Panc1 (cell line): ENCODE data around the gene ARID4B. TPM values are rescaled to one million over a fixed set of nuclear protein-coding genes. Genes with fewer than 3 reads are reported as not detected.
"Not testable (repeated sequence)": the region's sequence is repeated elsewhere in the genome, so short reads cannot be mapped to it uniquely, and the experiment has no call there.

Experiments used
- ATAC-seq: fragments of 200-7000 bp; cut with Tn5 transposase; 2 replicates; pipeline ENCODE4 v1.9.1; 2020; ENCODE audit warnings: mild to moderate bottlenecking, moderate library complexity
- BruUV-seq: library from RNA; stranded (reverse); fragments of 400-500 nt; replicated peaks from 2 replicates; lab custom pipeline; 2021; lab: Mats Ljungman, UMichigan
- CTCF ChIA-PET: fragments of 300-600 bp; sonication (Branson Sonifier 250); formaldehyde crosslinking; loops from one replicate; lab custom pipeline; 2022; ENCODE audit warnings: antibody characterized with exemption; lab: Charles Lee
- POLR2A ChIA-PET: fragments of 300-600 bp; sonication (Branson Sonifier 250); formaldehyde crosslinking; loops from one replicate; lab custom pipeline; 2022; ENCODE audit warnings: antibody characterized with exemption; lab: Charles Lee
- DNase-seq: peaks from one replicate; pipeline ENCODE4 v3.0.0-alpha.2; 2010; ENCODE audit warnings: low read depth, low spot score
- H3K27ac ChIP-seq: 2 replicates; pipeline ENCODE4 v1.5.1; 2011; ENCODE audit warnings: mild to moderate bottlenecking, low read length, inconsistent platforms
- H3K27me3 ChIP-seq: fragments of 200-500 bp; sonication (Bioruptor generic); 2 replicates; pipeline ENCODE4 v1.6.0; 2014; ENCODE audit warnings: low read length, inconsistent platforms; ENCODE audit not compliant: control insufficient read depth, insufficient read depth
- H3K36me3 ChIP-seq: fragments of 200-500 bp; sonication (Bioruptor generic); 2 replicates; pipeline ENCODE4 v1.5.1; 2014; ENCODE audit warnings: inconsistent platforms, mild to moderate bottlenecking, low read length, moderate library complexity; ENCODE audit not compliant: control insufficient read depth, insufficient read depth
- H3K4me1 ChIP-seq: 2 replicates; pipeline ENCODE4 v1.5.1; 2011; ENCODE audit warnings: inconsistent platforms, mild to moderate bottlenecking, low read length, moderate library complexity; ENCODE audit not compliant: control insufficient read depth, insufficient read depth
- H3K4me3 ChIP-seq, 2 experiments: 2 replicates each; pipeline ENCODE4 v1.5.1; 2011 to 2012; ENCODE audit warnings: low read depth in 2 of 2, low read length in 2 of 2, mild to moderate bottlenecking in 2 of 2, inconsistent platforms in 1 of 2, moderate library complexity in 1 of 2
- H3K9me3 ChIP-seq: fragments of 200-500 bp; sonication (Bioruptor generic); 2 replicates; pipeline ENCODE4 v1.5.1; 2014; ENCODE audit warnings: low read depth, mild to moderate bottlenecking, inconsistent platforms, low read length, moderate library complexity; ENCODE audit not compliant: control insufficient read depth, insufficient read depth
- POLR2AphosphoS5 ChIP-seq: IDR thresholded peaks from 2 replicates; pipeline ENCODE4 v1.6.1; 2012; ENCODE audit warnings: mild to moderate bottlenecking, low read depth, low read length, moderate library complexity
- SIN3A ChIP-seq: IDR thresholded peaks from 2 replicates; pipeline ENCODE4 v1.6.1; 2012; ENCODE audit warnings: low read depth, mild to moderate bottlenecking, low read length, moderate library complexity, borderline replicate concordance; ENCODE audit not compliant: insufficient read depth
- TCF7L2 ChIP-seq: IDR thresholded peaks from 2 replicates; pipeline ENCODE4 v1.6.1; 2011; ENCODE audit warnings: mild to moderate bottlenecking, low read depth, low read length, inconsistent platforms
- in situ Hi-C: cut with HindIII; loops from 2 replicates; pipeline ENCODE4 v1.10.0; 2016; ENCODE audit warnings: low sequenced_read_pairs, low pct_unique_long_range_greater_than_20kb
- intact Hi-C: fragments of 100-400 bp; cut with micrococcal nuclease; formaldehyde crosslinking; loops from one replicate; pipeline ENCODE4 v1.10.0; 2022; ENCODE audit not compliant: unreplicated experiment
- total RNA-seq: library from RNA; stranded (reverse); gene quantifications from one replicate; pipeline ENCODE4 v1.2.1, GENCODE V29; 2021; ENCODE audit not compliant: unreplicated experiment
- TF ChIP-seq, protein P1 (sequence below): fragments of 450-650 bp; IDR thresholded peaks from 2 replicates; pipeline ENCODE4 v1.5.1; 2017; ENCODE audit warnings: mild to moderate bottlenecking
- TF ChIP-seq, protein P2 (sequence below), 2 experiments: IDR thresholded peaks; 2 replicates each; pipeline ENCODE4 v1.6.1; 2011 to 2012; ENCODE audit warnings: low read depth in 2 of 2, control low read depth in 1 of 2, low read length in 1 of 2, mild to moderate bottlenecking in 1 of 2, moderate library complexity in 1 of 2; ENCODE audit not compliant: insufficient read depth in 1 of 2

The ARID4B gene
- total RNA-seq, 1 experiment from 2014 or later: 37.5 TPM

DNA sequence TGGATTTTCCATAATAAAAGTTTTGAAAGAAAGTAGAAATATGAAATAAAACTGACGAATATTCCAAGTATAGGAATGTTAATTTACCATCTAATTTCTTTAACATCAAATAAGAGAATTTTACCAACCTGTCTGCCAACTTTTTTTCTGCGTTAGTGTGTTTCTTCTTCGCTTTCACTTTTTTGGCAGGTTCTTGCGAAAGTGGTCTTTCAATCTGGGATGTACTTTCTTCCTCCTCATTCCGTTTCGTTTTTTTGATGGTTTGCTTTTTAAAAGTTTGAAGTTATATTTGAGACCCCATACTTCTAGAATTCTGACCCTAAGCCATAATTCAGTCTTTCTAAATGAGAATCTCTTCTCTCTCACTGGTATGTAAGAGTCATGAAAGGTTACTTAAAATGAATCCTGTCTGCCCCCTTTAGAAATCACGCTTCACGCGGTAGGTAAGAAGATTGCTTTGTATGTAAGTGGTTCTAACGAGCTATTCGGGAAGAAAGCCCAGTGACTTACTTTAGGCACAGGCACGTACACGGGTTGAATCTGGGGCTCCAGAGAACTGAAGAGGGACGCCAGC lies 167.5 kb downstream of the ARID4B start:
- CTCF ChIA-PET: no interaction called here
- peaks cover 7% of the 10 kb centered on the region for H3K36me3 ChIP-seq
- intact Hi-C loops (no loop called here), in situ Hi-C loops (no loop called here)
- BruUV-seq: TSS peak; percentile 92
- ATAC-seq (no peak), DNase-seq (no peak)
- H3K4me3 ChIP-seq: peak overlapping the region; percentile 83 to 98
- H3K4me1 ChIP-seq: peaks cover 7% of the 10 kb centered on the region
- no peaks in the 10 kb centered on the region for H3K9me3 ChIP-seq
- no peaks in the 10 kb centered on the region for H3K27me3 ChIP-seq
- POLR2A ChIA-PET: interaction anchor here (0.7 to 0.9 kb wide), 2 partner anchors 238 to 309 kb away, joined by 3 to 4 read pairs; no protein-coding TSS in a partner anchor
- no peak for TF ChIP-seq SIN3A
- TF ChIP-seq, protein P1, sequence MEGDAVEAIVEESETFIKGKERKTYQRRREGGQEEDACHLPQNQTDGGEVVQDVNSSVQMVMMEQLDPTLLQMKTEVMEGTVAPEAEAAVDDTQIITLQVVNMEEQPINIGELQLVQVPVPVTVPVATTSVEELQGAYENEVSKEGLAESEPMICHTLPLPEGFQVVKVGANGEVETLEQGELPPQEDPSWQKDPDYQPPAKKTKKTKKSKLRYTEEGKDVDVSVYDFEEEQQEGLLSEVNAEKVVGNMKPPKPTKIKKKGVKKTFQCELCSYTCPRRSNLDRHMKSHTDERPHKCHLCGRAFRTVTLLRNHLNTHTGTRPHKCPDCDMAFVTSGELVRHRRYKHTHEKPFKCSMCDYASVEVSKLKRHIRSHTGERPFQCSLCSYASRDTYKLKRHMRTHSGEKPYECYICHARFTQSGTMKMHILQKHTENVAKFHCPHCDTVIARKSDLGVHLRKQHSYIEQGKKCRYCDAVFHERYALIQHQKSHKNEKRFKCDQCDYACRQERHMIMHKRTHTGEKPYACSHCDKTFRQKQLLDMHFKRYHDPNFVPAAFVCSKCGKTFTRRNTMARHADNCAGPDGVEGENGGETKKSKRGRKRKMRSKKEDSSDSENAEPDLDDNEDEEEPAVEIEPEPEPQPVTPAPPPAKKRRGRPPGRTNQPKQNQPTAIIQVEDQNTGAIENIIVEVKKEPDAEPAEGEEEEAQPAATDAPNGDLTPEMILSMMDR: no peak
- TF ChIP-seq, protein P2, sequence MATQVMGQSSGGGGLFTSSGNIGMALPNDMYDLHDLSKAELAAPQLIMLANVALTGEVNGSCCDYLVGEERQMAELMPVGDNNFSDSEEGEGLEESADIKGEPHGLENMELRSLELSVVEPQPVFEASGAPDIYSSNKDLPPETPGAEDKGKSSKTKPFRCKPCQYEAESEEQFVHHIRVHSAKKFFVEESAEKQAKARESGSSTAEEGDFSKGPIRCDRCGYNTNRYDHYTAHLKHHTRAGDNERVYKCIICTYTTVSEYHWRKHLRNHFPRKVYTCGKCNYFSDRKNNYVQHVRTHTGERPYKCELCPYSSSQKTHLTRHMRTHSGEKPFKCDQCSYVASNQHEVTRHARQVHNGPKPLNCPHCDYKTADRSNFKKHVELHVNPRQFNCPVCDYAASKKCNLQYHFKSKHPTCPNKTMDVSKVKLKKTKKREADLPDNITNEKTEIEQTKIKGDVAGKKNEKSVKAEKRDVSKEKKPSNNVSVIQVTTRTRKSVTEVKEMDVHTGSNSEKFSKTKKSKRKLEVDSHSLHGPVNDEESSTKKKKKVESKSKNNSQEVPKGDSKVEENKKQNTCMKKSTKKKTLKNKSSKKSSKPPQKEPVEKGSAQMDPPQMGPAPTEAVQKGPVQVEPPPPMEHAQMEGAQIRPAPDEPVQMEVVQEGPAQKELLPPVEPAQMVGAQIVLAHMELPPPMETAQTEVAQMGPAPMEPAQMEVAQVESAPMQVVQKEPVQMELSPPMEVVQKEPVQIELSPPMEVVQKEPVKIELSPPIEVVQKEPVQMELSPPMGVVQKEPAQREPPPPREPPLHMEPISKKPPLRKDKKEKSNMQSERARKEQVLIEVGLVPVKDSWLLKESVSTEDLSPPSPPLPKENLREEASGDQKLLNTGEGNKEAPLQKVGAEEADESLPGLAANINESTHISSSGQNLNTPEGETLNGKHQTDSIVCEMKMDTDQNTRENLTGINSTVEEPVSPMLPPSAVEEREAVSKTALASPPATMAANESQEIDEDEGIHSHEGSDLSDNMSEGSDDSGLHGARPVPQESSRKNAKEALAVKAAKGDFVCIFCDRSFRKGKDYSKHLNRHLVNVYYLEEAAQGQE (IDR thresholded peaks at IDR 0.05; ENCODE audit: insufficient read depth in 1 of 2, low read depth in 2 of 2, low read length in 1 of 2): no peak
- no peak for TF ChIP-seq TCF7L2
- TF ChIP-seq POLR2AphosphoS5: no peak
- peak overlapping the region; percentile 97 for H3K27ac ChIP-seq

DNA sequence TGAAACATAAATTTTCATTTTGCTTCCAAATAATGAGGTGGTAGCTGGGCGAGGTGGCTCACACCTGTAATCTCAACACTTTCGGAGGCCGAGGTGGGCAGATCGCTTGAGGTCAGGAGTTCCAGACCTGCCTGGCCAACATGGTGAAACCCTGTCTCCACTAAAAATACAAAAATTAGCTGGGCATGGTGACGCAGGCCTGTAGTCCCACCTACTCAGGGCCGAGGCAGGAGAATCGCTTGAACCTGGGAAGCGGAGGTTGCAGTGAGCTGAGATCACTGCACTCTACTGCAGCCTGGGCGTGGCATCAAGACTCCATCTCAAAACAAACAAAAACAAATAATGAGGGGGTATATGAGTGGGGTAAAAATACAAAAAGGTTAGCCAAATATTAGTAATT lies 168.0 kb downstream of the ARID4B start:
- DNase-seq, H3K9me3 ChIP-seq, ATAC-seq, intact Hi-C loops, H3K27me3 ChIP-seq, H3K36me3 ChIP-seq, H3K4me1 ChIP-seq, BruUV-seq, in situ Hi-C loops: not testable (repeated sequence)
- peak overlapping the region; percentile 83 to 98 for H3K4me3 ChIP-seq
- CTCF ChIA-PET: interaction anchor here (0.7 kb wide), 1 partner anchor 595 kb away, joined by 5 read pairs; no protein-coding TSS in a partner anchor
- POLR2A ChIA-PET: interaction anchor here (0.7 kb wide), 2 partner anchors 239 to 328 kb away, joined by 4 read pairs; no protein-coding TSS in a partner anchor
- H3K27ac ChIP-seq: peak overlapping the region; percentile 97

DNA sequence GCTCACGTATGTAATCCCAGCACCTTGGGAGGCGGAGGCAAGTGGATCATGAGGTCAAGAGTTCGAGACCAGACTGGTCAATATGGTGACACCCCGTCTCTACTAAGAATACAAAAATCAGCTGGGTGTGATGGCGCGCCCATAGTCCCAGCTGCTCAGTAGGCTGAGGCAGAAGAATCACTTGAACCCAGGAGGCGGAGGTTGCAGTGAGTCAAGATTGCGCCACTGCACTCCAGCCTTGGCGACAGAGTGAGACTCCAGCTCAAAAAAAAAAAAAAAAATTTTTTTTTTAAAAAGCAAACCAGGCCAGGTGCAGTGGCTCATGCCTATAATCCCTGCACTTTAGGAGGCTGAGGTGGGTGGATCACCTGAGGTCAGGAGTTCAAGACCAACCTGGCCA lies 168.7 kb downstream of the ARID4B start:
- ATAC-seq, H3K9me3 ChIP-seq, intact Hi-C loops, in situ Hi-C loops, H3K4me3 ChIP-seq, BruUV-seq, DNase-seq, H3K4me1 ChIP-seq, H3K27ac ChIP-seq, H3K27me3 ChIP-seq: not testable (repeated sequence)
- H3K36me3 ChIP-seq: peaks cover 15% of the 10 kb centered on the region
- ChIA-PET POLR2A (interaction anchor here (0.6 to 0.7 kb wide), 3 partner anchors 32 to 327 kb away, joined by 4 to 10 read pairs (median 6); no protein-coding TSS in a partner anchor), CTCF (interaction anchor here (0.7 kb wide), 1 partner anchor 594 kb away, joined by 5 read pairs; no protein-coding TSS in a partner anchor)
